GM12874 (cell line): Measurements from ENCODE around the gene ST6GALNAC5.

Source experiments
- TF ChIP-seq, protein P1 (sequence below): IDR thresholded peaks from 2 replicates; pipeline ENCODE4 v1.5.1; 2011; ENCODE audit warnings: low read depth, mild to moderate bottlenecking, control low read depth, low read length, moderate library complexity; ENCODE audit not compliant: insufficient read depth

ST6GALNAC5 gene

DNA sequence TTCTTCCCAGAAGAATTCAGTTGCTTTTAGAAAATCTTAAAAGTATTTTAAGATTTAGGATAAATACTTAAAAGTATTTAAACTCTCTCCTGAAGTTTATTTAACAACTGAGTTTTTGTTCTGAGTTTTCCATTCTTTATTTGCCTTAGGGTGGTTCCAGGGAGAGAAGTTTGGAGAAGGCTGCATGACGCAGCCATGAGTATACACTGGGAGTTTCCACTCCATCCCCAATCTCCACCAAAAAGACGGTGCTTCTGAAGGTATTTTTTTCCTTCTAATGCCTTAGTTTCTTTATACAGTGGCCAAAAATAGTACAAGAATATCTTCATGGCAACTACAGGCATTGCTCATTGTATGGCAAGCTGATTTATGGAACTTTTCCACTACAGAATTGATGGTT is 122.7 kb downstream of the ST6GALNAC5 start:
- TF ChIP-seq, protein P1, sequence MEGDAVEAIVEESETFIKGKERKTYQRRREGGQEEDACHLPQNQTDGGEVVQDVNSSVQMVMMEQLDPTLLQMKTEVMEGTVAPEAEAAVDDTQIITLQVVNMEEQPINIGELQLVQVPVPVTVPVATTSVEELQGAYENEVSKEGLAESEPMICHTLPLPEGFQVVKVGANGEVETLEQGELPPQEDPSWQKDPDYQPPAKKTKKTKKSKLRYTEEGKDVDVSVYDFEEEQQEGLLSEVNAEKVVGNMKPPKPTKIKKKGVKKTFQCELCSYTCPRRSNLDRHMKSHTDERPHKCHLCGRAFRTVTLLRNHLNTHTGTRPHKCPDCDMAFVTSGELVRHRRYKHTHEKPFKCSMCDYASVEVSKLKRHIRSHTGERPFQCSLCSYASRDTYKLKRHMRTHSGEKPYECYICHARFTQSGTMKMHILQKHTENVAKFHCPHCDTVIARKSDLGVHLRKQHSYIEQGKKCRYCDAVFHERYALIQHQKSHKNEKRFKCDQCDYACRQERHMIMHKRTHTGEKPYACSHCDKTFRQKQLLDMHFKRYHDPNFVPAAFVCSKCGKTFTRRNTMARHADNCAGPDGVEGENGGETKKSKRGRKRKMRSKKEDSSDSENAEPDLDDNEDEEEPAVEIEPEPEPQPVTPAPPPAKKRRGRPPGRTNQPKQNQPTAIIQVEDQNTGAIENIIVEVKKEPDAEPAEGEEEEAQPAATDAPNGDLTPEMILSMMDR: no peak

DNA sequence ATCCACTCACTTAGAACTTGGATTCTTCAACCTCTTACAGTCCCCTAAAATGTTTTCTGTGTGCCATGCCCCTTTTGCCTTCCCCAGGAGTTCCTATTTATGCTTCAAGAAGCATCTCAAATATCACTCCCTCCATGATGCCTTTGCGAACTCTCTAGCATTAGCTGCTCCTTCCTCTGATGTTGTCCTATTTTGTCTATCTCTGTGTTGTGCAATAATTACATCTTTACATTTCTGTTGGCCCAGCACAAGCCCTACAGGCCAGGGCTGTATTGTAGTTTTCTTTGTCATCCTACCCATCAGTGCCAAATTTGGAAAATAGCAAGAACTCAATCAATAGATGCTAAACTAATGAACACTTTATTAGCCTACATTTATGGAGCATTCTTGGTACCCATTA is 125.8 kb downstream of the ST6GALNAC5 start:
- TF ChIP-seq, protein P1: no peak

DNA sequence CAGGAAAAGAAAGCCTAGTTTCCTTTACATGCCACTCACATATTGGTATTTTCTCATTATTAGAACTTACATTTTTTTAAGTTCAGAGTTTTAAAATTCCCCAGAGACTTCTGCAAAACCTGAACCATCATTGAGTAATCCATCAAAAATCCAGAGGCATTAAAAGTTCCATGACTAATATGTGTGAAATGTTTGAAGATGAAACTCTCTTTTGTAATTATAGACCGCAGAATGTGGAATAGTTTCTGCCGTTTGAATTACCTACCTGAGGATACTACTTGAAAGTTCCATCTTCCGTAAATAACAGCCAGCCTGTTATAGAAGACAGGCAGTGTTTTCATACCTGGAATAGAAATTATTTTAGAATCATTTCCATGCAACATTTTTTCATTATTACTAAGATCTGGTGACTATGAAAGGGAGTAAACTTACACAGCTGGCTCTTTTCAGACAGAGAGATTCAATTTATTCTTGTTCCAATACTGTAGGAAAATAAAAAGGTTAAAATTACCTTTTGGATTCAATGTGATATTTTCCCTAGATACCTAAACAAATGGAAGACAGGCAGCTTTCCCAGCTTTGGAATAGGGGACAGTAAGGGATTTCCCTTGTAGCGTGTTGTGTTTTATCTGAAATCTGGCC is 131.4 kb downstream of the ST6GALNAC5 start:
- TF ChIP-seq, protein P1: no peak

DNA sequence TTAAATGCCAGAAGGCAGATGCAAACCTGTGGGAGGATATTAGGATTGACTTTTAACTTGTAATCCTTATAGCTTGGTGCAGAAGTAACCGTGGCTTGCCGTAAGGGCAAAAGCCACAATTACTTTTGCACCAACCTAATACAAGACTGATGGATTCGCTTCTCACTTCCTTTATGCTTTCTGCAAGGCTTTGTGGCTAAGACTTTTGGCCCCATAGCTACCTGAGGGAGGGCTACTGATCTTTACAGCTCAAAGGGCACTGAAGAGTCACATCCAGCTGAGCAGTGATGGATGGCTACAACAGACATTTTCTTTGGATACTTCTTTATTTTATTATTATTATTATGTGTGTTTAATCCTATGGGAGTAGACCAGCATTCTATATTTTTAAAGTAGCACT is 140.4 kb downstream of the ST6GALNAC5 start:
- TF ChIP-seq, protein P1: no peak

DNA sequence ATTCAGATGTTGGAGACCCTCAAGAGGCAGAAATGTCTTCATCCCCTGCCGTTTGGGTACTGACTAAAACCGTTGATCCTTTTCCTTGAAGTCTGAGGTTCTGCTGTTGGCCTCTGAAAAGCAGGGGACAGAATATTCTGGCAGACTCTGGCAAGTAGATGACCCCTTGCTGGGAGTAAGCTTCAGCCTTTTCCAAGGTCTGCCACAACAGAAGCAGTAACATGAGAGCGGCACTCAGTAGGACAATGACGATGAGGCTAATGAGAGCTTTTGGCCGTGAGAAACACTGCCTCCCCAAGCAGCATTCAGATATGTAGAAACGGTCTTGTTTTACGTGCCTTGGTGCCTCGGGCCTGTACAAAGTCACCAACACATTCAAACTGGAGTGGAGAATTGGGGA is 143.7 kb downstream of the ST6GALNAC5 start:
- TF ChIP-seq, protein P1: no peak

DNA sequence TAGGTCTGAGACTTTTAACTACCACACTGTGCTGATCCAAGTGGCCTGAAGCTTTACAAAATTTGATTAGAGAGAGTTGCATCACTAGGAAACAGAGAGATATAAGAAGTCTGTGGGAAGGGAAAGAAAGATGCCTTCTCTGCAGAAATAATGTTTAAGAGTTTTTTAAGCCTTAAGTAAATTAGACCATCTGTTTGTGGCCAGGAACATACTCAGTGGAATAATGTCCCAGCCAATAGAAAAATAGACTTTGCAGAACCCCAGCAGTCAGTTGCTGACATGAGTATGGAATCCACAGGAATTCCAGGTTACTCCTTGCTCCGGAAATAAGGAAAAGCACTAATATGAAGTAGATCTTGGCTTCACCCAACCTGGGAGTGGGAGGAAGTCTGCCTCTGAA is 144.8 kb downstream of the ST6GALNAC5 start:
- TF ChIP-seq, protein P1: no peak

DNA sequence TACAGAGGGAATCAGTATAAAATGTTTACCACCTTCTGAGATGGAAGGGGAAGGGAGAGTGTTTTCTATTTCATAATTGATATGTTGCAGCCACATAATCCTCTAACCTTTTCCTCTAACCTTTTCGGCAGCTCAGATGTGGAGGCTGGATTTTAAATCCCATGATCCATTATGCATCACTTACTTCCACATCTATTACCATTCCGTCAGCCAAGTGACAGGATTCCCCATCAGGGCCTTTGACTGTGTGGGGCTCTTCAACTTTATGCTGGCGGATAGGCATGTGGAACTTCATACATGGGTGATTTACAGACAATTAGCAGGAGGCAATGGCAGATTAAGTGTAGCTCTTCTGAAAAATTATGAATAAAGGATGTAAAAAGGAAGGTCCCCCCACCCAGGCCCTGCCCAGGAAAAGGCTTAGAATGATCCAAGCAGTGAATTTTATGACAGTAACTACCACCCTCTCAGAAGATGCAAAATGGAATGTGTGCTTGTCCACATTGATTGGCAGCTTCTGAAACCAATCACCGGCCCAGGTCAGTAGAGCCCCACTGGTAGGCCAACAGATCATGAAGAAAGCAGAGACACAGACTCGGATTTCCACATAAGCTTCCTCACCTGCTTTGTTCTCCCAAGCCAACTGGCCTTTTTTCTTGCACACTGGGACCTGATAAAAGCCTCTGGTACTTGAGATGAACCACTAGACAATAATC is 147.0 kb downstream of the ST6GALNAC5 start:
- TF ChIP-seq, protein P1: no peak
